HG02763 (cell line): ENCODE results near the gene C21orf58.
"Not testable (repeated sequence)": the region's sequence is repeated elsewhere in the genome, so short reads cannot be mapped to it uniquely, and the experiment has no call there.

Experiments used
- ATAC-seq: cut with Tn5 transposase; IDR thresholded peaks from one replicate; pipeline ENCODE4 v1.9.1; 2021; ENCODE audit warnings: mild to moderate bottlenecking, moderate library complexity; ENCODE audit not compliant: unreplicated experiment

Gene C21orf58

GRCh38 chr21:46325073-46325912 is 1.6 kb upstream of the C21orf58 start:
- no peak for ATAC-seq

DNA sequence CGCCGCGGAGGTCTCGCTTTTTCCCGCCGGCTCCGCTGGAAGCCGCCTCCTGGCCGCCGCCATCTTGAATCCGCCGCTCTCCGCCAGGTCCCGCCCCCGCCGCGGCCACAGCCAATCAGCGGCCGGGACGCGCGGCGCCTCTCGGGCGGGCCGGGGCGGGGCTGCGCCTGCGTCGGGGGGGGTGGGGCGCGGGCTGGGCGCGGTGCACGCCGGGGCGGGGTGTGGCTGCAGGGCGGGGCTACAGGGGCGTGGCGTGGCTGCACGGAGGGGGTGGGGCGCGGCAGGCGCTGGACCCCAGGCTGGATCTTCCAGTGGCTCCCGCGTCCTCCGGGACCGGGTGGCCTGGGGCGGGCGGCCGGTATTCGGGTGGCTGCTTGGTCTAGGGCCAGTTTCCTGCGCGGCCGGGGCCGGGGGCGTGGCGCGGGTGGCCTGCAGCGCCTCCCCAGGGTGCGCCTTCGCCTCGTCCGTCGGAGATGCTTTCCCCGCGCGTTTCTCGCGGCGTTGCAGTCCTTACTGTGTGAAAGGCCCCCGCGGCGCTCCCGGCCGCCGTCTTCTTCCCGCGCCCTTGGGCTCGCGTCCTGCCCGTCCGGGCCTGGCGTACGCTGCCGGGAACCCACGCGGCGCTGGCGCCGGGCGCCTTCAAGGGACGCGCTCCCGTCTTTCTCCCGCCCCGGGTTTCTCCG is 861 bp upstream of the C21orf58 start:
- peak; percentile 56 for ATAC-seq

DNA sequence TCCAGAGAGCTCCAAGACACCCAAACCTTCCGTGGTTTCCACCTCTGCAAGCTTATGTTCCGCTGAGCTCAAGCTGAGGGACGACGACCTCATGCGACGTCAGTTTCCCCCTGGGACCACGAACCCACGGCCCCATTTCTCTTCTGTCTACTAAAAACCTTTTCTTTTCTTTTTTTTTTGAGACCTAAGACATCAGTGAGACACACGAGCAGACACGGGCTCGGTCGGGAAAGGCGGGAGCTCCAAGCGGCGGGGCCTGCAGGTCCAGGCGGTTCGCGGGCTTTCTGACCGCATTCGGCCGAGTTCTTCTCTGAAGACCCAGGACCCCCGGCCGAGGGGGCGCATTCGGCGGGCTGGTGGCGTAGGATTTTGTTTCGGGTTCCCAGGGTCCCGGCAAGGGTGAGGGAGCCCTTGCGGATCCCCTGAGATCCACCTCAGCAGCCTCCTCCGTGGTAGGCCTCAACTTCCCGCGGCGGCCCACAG is 402 bp downstream of the C21orf58 start:
- no peak for ATAC-seq

DNA sequence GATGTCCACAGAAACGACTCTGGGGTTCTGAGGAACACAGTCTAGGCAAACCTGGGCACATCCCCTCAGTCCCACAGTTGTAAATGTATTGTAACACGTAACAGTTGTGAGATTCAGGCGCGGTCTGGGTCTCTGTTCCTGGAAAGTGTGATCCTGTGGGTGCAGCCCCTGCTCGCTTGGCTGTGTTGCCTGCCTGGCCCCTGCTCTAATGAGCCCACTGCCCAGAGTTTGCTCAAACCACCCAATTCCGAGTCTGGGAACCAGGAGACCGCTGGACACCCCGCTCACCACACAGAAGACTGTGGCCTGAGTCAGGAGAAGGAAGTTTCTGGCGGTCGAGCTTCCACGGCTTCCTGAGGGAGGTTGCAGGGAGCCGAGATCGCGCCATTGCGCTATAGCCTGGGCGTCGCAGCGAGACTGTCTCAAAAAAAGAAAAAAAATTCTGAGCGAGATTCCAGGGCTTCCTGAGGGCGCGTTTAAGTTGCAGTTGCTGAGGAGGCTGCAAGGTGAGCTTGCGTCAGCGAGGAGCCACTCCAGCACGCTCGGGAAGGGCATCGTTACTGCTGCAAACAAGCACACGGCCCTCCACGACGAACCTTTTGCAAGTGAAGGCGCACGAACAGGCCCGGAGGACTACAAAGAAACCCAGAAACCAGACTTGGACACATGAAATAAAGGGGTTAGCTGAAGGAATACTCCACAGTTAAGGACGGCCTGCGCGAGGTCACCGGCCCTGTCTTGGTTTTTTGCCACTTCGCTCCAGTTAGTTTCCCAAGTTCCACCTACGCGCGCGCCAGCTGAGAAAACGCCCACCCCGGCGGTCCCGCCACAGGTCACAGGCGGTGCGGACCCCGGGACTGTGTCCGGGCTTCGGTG is 1.1 kb downstream of the C21orf58 start:
- no peak for ATAC-seq

- ATAC-seq, result no peak
These were observed 3.3 kb downstream of the C21orf58 start for GRCh38 chr21:46320331-46320801.

GRCh38 chr21:46319186-46319585 is 4.5 kb downstream of the C21orf58 start:
- no peak for ATAC-seq

- no peak for ATAC-seq
These were observed 5.2 kb downstream of the C21orf58 start for GRCh38 chr21:46318464-46318845.

GRCh38 chr21:46317710-46318463 is 5.8 kb downstream of the C21orf58 start:
- ATAC-seq, result no peak

DNA sequence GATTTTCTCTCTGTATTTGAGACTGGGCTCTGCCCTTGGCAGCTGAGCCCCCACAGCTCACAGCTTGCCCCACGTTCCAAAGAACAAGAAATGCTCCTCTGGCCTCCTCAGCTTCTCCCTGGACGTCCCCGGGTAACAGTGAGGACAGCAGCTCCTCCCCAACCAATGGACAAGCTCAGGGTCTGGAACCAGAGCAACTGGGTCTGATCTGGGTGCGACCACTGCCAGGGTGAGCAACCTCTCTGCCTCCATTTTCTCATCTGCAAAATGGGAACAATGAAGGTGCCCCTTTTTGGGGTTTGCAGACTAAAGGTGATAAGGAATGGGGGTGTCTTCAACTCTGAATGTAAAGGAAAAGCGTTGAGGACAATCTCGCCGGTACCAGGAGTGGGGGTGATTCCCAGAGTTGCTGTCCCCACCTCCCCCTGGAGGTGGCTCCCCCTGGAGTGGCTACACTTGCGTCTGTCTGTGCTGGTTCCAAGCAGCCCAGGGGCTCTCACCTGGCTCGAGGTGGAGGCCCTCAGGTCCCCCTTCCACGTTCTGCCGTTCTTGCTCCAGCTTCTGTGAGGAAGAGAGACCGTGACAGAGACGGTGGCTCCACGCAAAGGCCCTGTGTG is 6.9 kb downstream of the C21orf58 start:
- no peak for ATAC-seq

DNA sequence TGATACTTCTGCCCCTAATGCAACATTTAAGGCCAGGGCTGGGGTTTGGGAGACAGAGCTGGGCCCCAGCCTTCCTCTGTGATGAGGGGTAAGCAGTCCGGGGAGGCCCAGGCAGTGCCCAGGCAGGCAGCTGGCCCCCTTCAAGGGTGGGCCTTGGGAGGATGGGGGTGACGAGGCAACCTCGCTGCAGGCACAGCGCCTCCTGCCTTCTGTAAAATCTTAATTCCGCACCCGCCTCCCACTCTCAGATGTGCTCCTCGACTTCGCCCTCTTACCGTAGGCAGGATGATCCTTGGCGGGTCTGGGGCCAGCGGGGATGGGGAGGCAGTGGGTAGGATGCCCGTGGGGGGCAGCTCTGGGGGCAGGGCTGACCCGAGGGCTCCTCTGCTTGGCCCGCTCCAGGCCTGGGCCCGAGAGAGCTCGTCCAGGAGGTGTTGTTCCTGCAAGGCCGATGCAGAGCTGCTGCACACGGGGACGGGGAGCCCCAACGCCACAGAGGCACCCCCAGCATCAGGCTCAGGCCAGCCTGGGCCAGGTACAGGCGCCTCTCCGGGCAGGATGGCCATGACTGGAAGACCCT is 9.1 kb downstream of the C21orf58 start:
- ATAC-seq, result no peak

GRCh38 chr21:46312949-46313348 is 10.7 kb downstream of the C21orf58 start:
- no peak for ATAC-seq

DNA sequence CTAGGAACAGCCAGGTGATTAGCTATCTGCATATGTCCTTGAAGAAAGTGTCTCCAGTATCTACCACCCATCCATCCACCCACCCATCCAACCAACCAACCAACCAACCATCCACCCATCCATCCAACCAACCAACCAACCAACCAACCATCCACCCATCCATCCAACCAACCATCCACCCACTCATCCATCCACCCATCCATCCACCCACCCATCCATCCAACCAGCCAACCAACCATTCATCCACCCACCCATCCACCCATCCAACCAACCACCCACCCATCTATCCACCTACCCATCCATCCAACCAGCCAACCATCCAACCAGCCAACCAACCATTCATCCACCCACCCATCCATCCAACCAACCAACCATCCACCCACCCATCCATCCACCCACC is 12.1 kb downstream of the C21orf58 start:
- no peak for ATAC-seq

GRCh38 chr21:46310260-46310659 is 13.4 kb downstream of the C21orf58 start:
- ATAC-seq, result not testable (repeated sequence)

GRCh38 chr21:46308431-46308830 is 15.2 kb downstream of the C21orf58 start:
- ATAC-seq, result no peak

GRCh38 chr21:46307625-46308024 is 16.0 kb downstream of the C21orf58 start:
- no peak for ATAC-seq

DNA sequence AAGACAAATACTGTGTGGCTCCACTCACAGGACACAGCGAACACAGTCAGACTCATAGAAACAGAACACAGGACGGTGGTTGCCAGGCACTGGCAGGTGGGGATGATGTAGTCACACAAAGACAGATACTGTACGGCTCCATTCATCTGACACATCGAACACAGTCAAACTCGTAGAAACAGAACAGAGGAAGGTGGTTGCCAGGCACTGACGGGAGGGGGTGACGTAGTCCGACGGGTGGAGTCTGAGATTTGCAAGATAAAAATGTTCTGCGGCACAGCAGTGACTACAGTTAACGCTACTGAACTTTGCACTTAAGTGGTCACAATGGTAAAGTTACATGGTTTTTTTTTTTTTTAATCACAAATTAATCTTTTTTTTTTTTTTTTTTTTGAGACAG is 18.7 kb downstream of the C21orf58 start:
- no peak for ATAC-seq

DNA sequence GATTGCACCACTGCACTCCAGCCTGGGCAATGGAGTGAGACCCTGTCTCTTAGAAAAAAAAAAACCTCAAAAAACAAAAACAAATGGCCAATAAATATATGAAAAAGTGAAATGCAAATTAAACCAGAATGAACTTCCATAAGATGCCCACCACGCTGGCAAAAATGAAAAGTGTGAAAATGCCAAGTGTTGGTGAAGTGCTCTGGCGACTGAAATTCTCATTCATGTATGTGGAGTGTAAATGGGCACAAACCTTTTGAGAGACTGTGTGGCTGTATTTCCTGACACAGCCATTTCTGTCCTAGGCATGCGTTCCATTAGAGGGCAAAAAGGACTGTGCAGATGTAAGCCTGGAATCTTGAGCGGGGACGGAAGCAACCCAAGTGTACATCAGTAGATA is 19.2 kb downstream of the C21orf58 start:
- no peak for ATAC-seq

DNA sequence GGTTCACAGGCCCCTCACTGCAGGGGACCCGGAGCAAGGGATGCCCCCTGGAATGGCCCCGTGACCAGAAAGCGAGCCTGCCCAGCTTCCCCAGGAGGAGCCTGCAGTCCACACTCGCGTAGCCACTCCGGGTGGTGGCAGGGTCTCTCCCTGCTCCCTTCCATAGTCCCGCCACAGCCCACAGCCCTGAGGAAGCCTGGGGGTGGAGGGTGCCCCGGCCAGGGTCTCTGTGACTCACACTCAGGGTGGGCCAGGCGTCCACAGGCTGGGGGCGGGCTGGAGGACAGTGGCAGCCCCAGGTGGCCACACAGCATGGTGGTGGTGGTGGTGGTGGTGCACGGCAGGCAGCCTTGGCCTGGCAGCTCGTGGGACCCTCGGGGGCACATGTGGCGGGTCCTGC is 21.9 kb downstream of the C21orf58 start:
- no peak for ATAC-seq

GRCh38 chr21:46299167-46299566 is 24.5 kb downstream of the C21orf58 start:
- no peak for ATAC-seq
